GM12801 (cell line): ENCODE data around the gene APOL3.

ENCODE experiments used
- CTCF ChIP-seq: IDR thresholded peaks from one replicate; pipeline ENCODE4 v1.5.1; 2011; ENCODE audit warnings: control low read depth; ENCODE audit not compliant: insufficient read length; ENCODE audit errors: extremely low read depth

Gene APOL3

GRCh38 chr22:36141481-36141880 is 19.1 kb downstream of the APOL3 start:
- TF ChIP-seq CTCF = no peak

GRCh38 chr22:36136988-36137387 is 23.6 kb downstream of the APOL3 start:
- no peak for TF ChIP-seq CTCF

GRCh38 chr22:36136475-36136874 is 24.1 kb downstream of the APOL3 start:
- TF ChIP-seq CTCF = no peak

GRCh38 chr22:36135306-36135980 is 25.1 kb downstream of the APOL3 start:
- TF ChIP-seq CTCF = no peak

GRCh38 chr22:36134182-36134581 is 26.4 kb downstream of the APOL3 start:
- TF ChIP-seq CTCF = no peak

GRCh38 chr22:36131907-36132306 is 28.6 kb downstream of the APOL3 start:
- no peak for TF ChIP-seq CTCF

- TF ChIP-seq CTCF = no peak
Observed at GRCh38 chr22:36129486-36130388, 30.8 kb downstream of the APOL3 start.
